Testis (tissue), 3 donors: ENCODE results near the gene SLC29A3. TPM values are rescaled to one million over a fixed set of nuclear protein-coding genes. Genes with fewer than 3 reads are reported as not detected.

Experiments
- DNase-seq: peaks from one replicate; pipeline ENCODE4 v3.0.0-alpha.2; 2019
- H3K27ac ChIP-seq, 2 donors: fragments of 200-600 bp; sonication (generic); one replicate each; pipeline ENCODE4 v1.5.1; 2019
- H3K27me3 ChIP-seq: fragments of 200-600 bp; sonication (generic); one replicate; pipeline ENCODE4 v1.5.1; 2019
- H3K36me3 ChIP-seq: fragments of 200-600 bp; sonication (generic); one replicate; pipeline ENCODE4 v1.5.1; 2017; ENCODE audit warnings: low read depth; ENCODE audit errors: missing control alignments
- H3K4me1 ChIP-seq: fragments of 200-600 bp; sonication (generic); one replicate; pipeline ENCODE4 v1.5.1; 2019
- H3K4me3 ChIP-seq, 2 donors: fragments of 200-600 bp; sonication (generic); one replicate each; pipeline ENCODE4 v1.5.1; 2017 to 2019
- H3K9me3 ChIP-seq: fragments of 200-600 bp; sonication (generic); one replicate; pipeline ENCODE4 v1.5.1; 2017
- CTCF ChIP-seq, 3 experiments: fragments of 450-650 bp in 2 of 3; fragments of 200-600 bp in 1 of 3; sonication (generic) in 1 of 3; IDR thresholded peaks; one replicate each; pipeline ENCODE4 v1.5.1; 2016 to 2019; ENCODE audit warnings: antibody characterized with exemption in 3 of 3, mild to moderate bottlenecking in 2 of 3, moderate library complexity in 1 of 3
- POLR2A ChIP-seq: fragments of 450-650 bp; IDR thresholded peaks from one replicate; pipeline ENCODE4 v1.6.1; 2017; ENCODE audit warnings: antibody characterized with exemption, mild to moderate bottlenecking, moderate library complexity
- WGBS, 2 donors: methylation state at CpG; one replicate each; pipeline ENCODE4 v1.1.5; 2018; 5-methylcytosine and 5-hydroxymethylcytosine counted together
- intact Hi-C: fragments of 100-400 bp; cut with DNase I; formaldehyde crosslinking; loops from one replicate; pipeline ENCODE4 v1.15.1; 2023; ENCODE audit warnings: low total_unique reads
- polyA plus RNA-seq: library from polyadenylated mRNA; stranded (reverse); fragments of 350-450 nt; fragmentation: Illumina TruSeq; extraction: RNeasy Lipid Tissue Mini Kit (QIAGEN cat#74804); gene quantifications from one replicate; pipeline ENCODE4 v1.2.3, GENCODE V29; 2014; ENCODE audit warnings: low read depth, low replicate concordance; ENCODE audit not compliant: insufficient read depth
- total RNA-seq, 2 donors: library from RNA; depleted of rRNA; stranded (reverse); fragments of >200 nt; gene quantifications; one replicate each; pipeline ENCODE4 v1.2.3, GENCODE V29; 2016

SLC29A3 gene
- total and polyA plus RNA-seq, 3 donors from 2014 or later: 10.7 to 14.0 (median 12.7) TPM

- Histone ChIP-seq H3K4me3 (no peak overlapping the region), H3K4me1 (peaks cover 16% of the 10 kb centered on the region), H3K27ac (no peak overlapping the region), H3K27me3 (no peaks in the 10 kb centered on the region), H3K36me3 (no peaks in the 10 kb centered on the region), H3K9me3 (no peaks in the 10 kb centered on the region)
- intact Hi-C loops: no loop called here
- no peak for DNase-seq
- TF ChIP-seq CTCF (IDR thresholded peaks at IDR 0.05) (no peak), POLR2A (no peak)
- 88 to 96% methylated on average over 4 of the region's 4 CpGs for WGBS, 2 donors
These were observed 4.3 kb downstream of the SLC29A3 start for GRCh38 chr10:71323407-71323806.

GRCh38 chr10:71324743-71325142 lies 5.7 kb downstream of the SLC29A3 start:
- WGBS, 2 donors: 90 to 95% methylated on average over 9 of the region's 9 CpGs
- Histone ChIP-seq H3K36me3 (no peaks in the 10 kb centered on the region), H3K4me1 (peaks cover 10% of the 10 kb centered on the region), H3K27ac (no peak overlapping the region), H3K27me3 (no peaks in the 10 kb centered on the region), H3K4me3 (no peak overlapping the region), H3K9me3 (no peaks in the 10 kb centered on the region)
- intact Hi-C loops: no loop called here
- TF ChIP-seq CTCF (IDR thresholded peaks at IDR 0.05) (no peak), POLR2A (no peak)
- DNase-seq: no peak

- H3K9me3 ChIP-seq: no peaks in the 10 kb centered on the region
- H3K27me3 ChIP-seq: no peaks in the 10 kb centered on the region
- no peak for DNase-seq
- no peak overlapping the region for H3K4me3 ChIP-seq
- H3K27ac ChIP-seq: no peak overlapping the region
- 93 to 98% methylated on average over 6 of the region's 6 CpGs for WGBS, 2 donors
- intact Hi-C loops: no loop called here
- no peak for TF ChIP-seq POLR2A
- no peak for TF ChIP-seq CTCF (IDR thresholded peaks at IDR 0.05)
- no peaks in the 10 kb centered on the region for H3K36me3 ChIP-seq
- H3K4me1 ChIP-seq: peaks cover 5% of the 10 kb centered on the region
These were observed 6.2 kb downstream of the SLC29A3 start for GRCh38 chr10:71325267-71325666.

GRCh38 chr10:71326464-71326881 lies 7.4 kb downstream of the SLC29A3 start:
- intact Hi-C loops: no loop called here
- no peaks in the 10 kb centered on the region for H3K9me3 ChIP-seq
- H3K27me3 ChIP-seq: no peaks in the 10 kb centered on the region
- no peak overlapping the region for H3K4me3 ChIP-seq
- no peak overlapping the region for H3K27ac ChIP-seq
- 87 to 92% methylated on average over 16 of the region's 16 CpGs for WGBS, 2 donors
- no peaks in the 10 kb centered on the region for H3K36me3 ChIP-seq
- TF ChIP-seq POLR2A: no peak
- TF ChIP-seq CTCF (IDR thresholded peaks at IDR 0.05): no peak
- DNase-seq: no peak
- peaks cover 4% of the 10 kb centered on the region for H3K4me1 ChIP-seq

- 66 to 71% methylated on average over 4 of the region's 4 CpGs for WGBS, 2 donors
- Histone ChIP-seq H3K4me1 (no peaks in the 10 kb centered on the region), H3K9me3 (no peaks in the 10 kb centered on the region), H3K4me3 (no peak overlapping the region), H3K36me3 (no peaks in the 10 kb centered on the region), H3K27me3 (no peaks in the 10 kb centered on the region), H3K27ac (no peak overlapping the region)
- intact Hi-C loops: no loop called here
- no peak for DNase-seq
- TF ChIP-seq POLR2A (no peak), CTCF (IDR thresholded peaks at IDR 0.05) (no peak)
These were observed 11.8 kb downstream of the SLC29A3 start for GRCh38 chr10:71330789-71331404.
